ENCODE results near the gene THTPA. TPM values are rescaled to one million over a fixed set of nuclear protein-coding genes. Genes with fewer than 3 reads are reported as not detected.

Gene THTPA
- total RNA-seq, 2 donors from 2014 or later = 13.0 to 17.0 TPM

DNA sequence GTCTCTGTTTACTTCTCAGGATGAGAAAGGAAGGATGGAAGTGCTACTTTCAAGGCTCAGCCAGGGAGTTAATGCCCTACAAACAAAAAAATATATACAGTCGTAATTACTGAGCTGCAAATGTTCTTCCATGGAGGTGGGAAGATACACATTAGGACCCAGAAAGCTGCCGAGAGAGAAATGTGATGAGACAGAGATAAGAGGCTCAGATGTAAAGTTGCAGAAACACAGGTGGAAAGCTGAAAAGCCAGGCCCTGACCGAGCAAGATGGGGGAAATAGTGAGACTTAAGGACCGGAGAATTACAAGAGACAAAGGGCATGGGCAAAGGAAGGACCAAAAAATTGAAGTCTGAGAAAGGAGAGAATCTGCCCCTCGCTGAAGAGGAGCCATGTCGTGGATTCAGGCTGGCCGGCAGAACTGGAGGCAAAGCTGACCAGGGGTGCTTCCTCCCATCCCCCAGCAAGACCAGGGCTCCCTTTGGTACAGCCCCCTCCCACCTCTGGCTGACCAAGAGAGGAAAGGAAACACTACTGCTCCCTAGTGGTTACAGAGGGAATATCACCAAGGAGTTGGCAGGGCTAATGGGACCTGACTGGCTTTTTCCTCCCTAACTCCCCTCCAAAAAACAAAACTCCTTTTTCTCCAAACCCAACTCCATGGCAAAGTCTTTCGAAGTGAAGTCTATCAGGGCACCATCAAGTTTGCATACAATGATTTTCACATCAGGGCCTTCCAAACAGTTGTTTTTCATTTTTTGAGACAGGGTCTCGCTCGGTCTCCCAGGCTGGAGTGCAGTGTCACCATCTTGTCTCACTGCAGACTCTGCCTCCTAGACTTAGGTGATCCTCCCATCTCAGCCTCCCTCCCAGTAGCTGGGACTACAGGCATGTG, 16.6 kb upstream of the THTPA start:
- Mint-ChIP-seq H3K4me3 (peak overlapping the region; percentile 57), H3K4me1 (peaks cover 32% of the 10 kb centered on the region), H3K9me3 (no peaks in the 10 kb centered on the region), H3K27me3 (ENCODE audit: insufficient read depth) (no peaks in the 10 kb centered on the region), H3K27ac (peak overlapping the region; percentile 90), H3K36me3 (ENCODE audit: low read depth) (peaks cover 11% of the 10 kb centered on the region)
- TF ChIP-seq CTCF (conservative IDR thresholded peaks at IDR 0.05) = peak; percentile 88
- Histone ChIP-seq H3K36me3 (ENCODE audit: control insufficient read depth, insufficient read depth, low read length) (peaks cover 6% of the 10 kb centered on the region), H3K9me3 (ENCODE audit: control insufficient read depth, low read length) (no peaks in the 10 kb centered on the region), H3K4me1 (ENCODE audit: control insufficient read depth, insufficient read depth, low read length) (peaks cover 12% of the 10 kb centered on the region), H3K27ac (ENCODE audit: low read depth, low read length) (peak overlapping the region; percentile 0), H3K9ac (ENCODE audit: extremely low read depth, low read length, poor library complexity, severe bottlenecking) (no peak overlapping the region), H3K27me3 (ENCODE audit: control insufficient read depth, insufficient read depth, low read length, poor library complexity, severe bottlenecking) (no peaks in the 10 kb centered on the region), H3K4me3 (ENCODE audit: low read length) (no peak overlapping the region)
- DNase-seq = peak; percentile 90
- WGBS, 2 experiments (ENCODE audit: insufficient coverage in 1 of 2, insufficient read length in 1 of 2) = 41 to 61% methylated on average over 7 to 10 of the region's 10 CpGs

DNA sequence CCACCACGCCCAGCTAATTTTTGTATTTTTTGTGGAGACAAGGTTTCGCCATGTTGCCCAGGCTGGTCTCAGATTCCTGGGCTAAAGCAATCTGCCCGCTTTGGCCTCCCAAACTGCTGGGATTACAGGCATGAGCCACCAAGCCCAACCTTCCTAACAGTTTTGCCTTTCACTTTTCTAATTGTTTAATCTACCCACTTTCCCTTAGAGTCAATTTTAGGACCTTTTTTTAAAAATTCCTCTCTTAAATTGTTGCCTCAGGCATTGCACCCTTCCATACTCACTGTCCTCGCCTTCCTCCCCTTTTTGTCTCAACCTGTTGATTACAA, 16.0 kb upstream of the THTPA start:
- no peaks in the 10 kb centered on the region for H3K27me3 ChIP-seq (ENCODE audit: control insufficient read depth, insufficient read depth, low read length, poor library complexity, severe bottlenecking)
- H3K36me3 ChIP-seq (ENCODE audit: control insufficient read depth, insufficient read depth, low read length) = peaks cover 6% of the 10 kb centered on the region
- Mint-ChIP-seq H3K4me1 (peaks cover 38% of the 10 kb centered on the region), H3K4me3 (no peak overlapping the region), H3K36me3 (ENCODE audit: low read depth) (peaks cover 9% of the 10 kb centered on the region), H3K9me3 (no peaks in the 10 kb centered on the region), H3K27ac (peak overlapping the region; percentile 88), H3K27me3 (ENCODE audit: insufficient read depth) (no peaks in the 10 kb centered on the region)
- H3K27ac ChIP-seq (ENCODE audit: low read depth, low read length) = no peak overlapping the region
- no peak overlapping the region for H3K9ac ChIP-seq (ENCODE audit: extremely low read depth, low read length, poor library complexity, severe bottlenecking)
- DNase-seq = no peak
- H3K9me3 ChIP-seq (ENCODE audit: control insufficient read depth, low read length) = no peaks in the 10 kb centered on the region
- 95 to 100% methylated on average over 3 to 4 of the region's 4 CpGs for WGBS, 2 experiments (ENCODE audit: insufficient coverage in 1 of 2, insufficient read length in 1 of 2)
- H3K4me1 ChIP-seq (ENCODE audit: control insufficient read depth, insufficient read depth, low read length) = peaks cover 12% of the 10 kb centered on the region
- no peak overlapping the region for H3K4me3 ChIP-seq (ENCODE audit: low read length)
- no peak for TF ChIP-seq CTCF (conservative IDR thresholded peaks at IDR 0.05)

DNA sequence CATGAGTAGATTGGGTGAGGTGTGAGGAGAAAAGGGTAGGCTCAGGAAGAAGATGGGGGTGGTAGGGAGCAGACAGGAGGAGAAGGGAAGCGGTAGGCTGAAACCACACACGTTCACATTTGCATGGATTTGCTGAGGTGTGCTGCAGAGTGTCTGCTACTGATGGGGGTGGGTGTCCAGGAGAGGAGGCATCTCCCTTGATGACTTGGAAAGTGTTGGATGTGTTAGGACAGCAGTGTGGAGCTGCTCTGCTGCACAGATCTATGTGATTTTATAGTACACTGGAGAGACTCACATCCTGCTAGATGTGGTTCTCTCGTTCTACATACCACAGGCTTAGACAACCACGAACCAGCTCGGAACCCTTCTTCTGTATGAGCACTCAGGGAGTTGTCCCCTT, 13.8 kb upstream of the THTPA start:
- no peaks in the 10 kb centered on the region for H3K9me3 Mint-ChIP-seq
- no peak for DNase-seq
- 90 to 96% methylated on average over 5 of the region's 5 CpGs for WGBS, 2 experiments (ENCODE audit: insufficient coverage in 1 of 2, insufficient read length in 1 of 2)
- Histone ChIP-seq H3K4me3 (ENCODE audit: low read length) (no peak overlapping the region), H3K9ac (ENCODE audit: extremely low read depth, low read length, poor library complexity, severe bottlenecking) (no peak overlapping the region), H3K4me1 (ENCODE audit: control insufficient read depth, insufficient read depth, low read length) (peaks cover 12% of the 10 kb centered on the region), H3K27ac (ENCODE audit: low read depth, low read length) (no peak overlapping the region), H3K36me3 (ENCODE audit: control insufficient read depth, insufficient read depth, low read length) (peaks cover 6% of the 10 kb centered on the region), H3K27me3 (ENCODE audit: control insufficient read depth, insufficient read depth, low read length, poor library complexity, severe bottlenecking) (no peaks in the 10 kb centered on the region), H3K9me3 (ENCODE audit: control insufficient read depth, low read length) (no peaks in the 10 kb centered on the region)
- no peaks in the 10 kb centered on the region for H3K27me3 Mint-ChIP-seq (ENCODE audit: insufficient read depth)
- peak overlapping the region; percentile 1 for H3K27ac Mint-ChIP-seq
- peaks cover 45% of the 10 kb centered on the region for H3K4me1 Mint-ChIP-seq
- H3K4me3 Mint-ChIP-seq = no peak overlapping the region
- no peak for TF ChIP-seq CTCF (conservative IDR thresholded peaks at IDR 0.05)
- H3K36me3 Mint-ChIP-seq (ENCODE audit: low read depth) = peaks cover 7% of the 10 kb centered on the region

Data from endodermal cell (in vitro differentiated cells).